HEK293 (cell line): ENCODE data around the gene PPP1R1B.
A peak's percentile ranks its signal among the peaks of the same experiment; 100 is the strongest.
"Not testable (repeated sequence)": the region's sequence is repeated elsewhere in the genome, so short reads cannot be mapped to it uniquely, and the experiment has no call there.

Experiments used
- CTCF ChIA-PET: fragments of 350-600 bp; formaldehyde crosslinking; extraction: SDS; loops from one replicate; lab custom pipeline; 2021; ENCODE audit warnings: antibody characterized with exemption; lab: Yijun Ruan, JAX
- POLR2A ChIA-PET: fragments of 300-600 bp; formaldehyde crosslinking; extraction: SDS; loops from one replicate; lab custom pipeline; 2020; ENCODE audit warnings: antibody characterized with exemption, inconsistent platforms; lab: Yijun Ruan, JAX
- H3K27ac ChIP-seq: fragments of 200-500 bp; sonication (Bioruptor generic); 2 replicates; pipeline ENCODE4 v1.5.1; 2014; ENCODE audit warnings: low read depth, low read length, control low read depth, inconsistent platforms; ENCODE audit errors: extremely low read depth
- H3K36me3 ChIP-seq, 2 experiments: fragments of 200-500 bp in 1 of 2; sonication (Bioruptor generic) in 1 of 2; 1 replicate in 1 of 2; 2 replicates in 1 of 2; pipeline ENCODE4 v1.5.1; 2014 to 2017; ENCODE audit warnings: inconsistent platforms in 2 of 2, low read length in 2 of 2; ENCODE audit not compliant: control insufficient read depth in 2 of 2, insufficient read depth in 1 of 2
- H3K4me1 ChIP-seq: fragments of 200-500 bp; sonication (Bioruptor generic); 2 replicates; pipeline ENCODE4 v1.5.1; 2014; ENCODE audit warnings: mild to moderate bottlenecking, low read length, inconsistent platforms; ENCODE audit not compliant: control insufficient read depth, insufficient read depth
- H3K4me3 ChIP-seq: 2 replicates; pipeline ENCODE4 v1.5.1; 2011; ENCODE audit warnings: low read depth, mild to moderate bottlenecking, control low read depth, low read length, moderate library complexity
- H3K9me3 ChIP-seq: fragments of 200-500 bp; sonication (Bioruptor generic); 2 replicates; pipeline ENCODE4 v1.5.1; 2014; ENCODE audit warnings: low read depth, low read length, inconsistent platforms; ENCODE audit not compliant: control insufficient read depth, insufficient read depth
- SP2 ChIP-seq: fragments of 450-650 bp; formaldehyde crosslinking; IDR thresholded peaks from 2 replicates; pipeline ENCODE4 v1.5.1; 2016; ENCODE audit warnings: missing biosample characterization, missing genetic modification characterization
- SP3 ChIP-seq: fragments of 450-650 bp; formaldehyde crosslinking; IDR thresholded peaks from 2 replicates; pipeline ENCODE4 v1.5.1; 2016; ENCODE audit warnings: missing biosample characterization, missing genetic modification characterization
- TSHZ1 ChIP-seq: fragments of 450-650 bp; formaldehyde crosslinking; IDR thresholded peaks from 2 replicates; pipeline ENCODE4 v1.5.1; 2016; ENCODE audit warnings: missing biosample characterization, missing genetic modification characterization, borderline replicate concordance
- ZFP41 ChIP-seq: fragments of 450-650 bp; formaldehyde crosslinking; IDR thresholded peaks from 2 replicates; pipeline ENCODE4 v1.5.1; 2016; ENCODE audit warnings: missing biosample characterization, missing genetic modification characterization, borderline replicate concordance
- ZNF146 ChIP-seq: fragments of 450-650 bp; formaldehyde crosslinking; IDR thresholded peaks from 2 replicates; pipeline ENCODE4 v1.5.1; 2016; ENCODE audit warnings: missing biosample characterization, missing genetic modification characterization
- ZNF223 ChIP-seq: fragments of 450-650 bp; formaldehyde crosslinking; IDR thresholded peaks from 2 replicates; pipeline ENCODE4 v1.5.1; 2016; ENCODE audit warnings: missing biosample characterization, missing genetic modification characterization
- ZNF398 ChIP-seq: fragments of 450-650 bp; formaldehyde crosslinking; IDR thresholded peaks from 2 replicates; pipeline ENCODE4 v1.5.1; 2017; ENCODE audit warnings: missing biosample characterization, missing genetic modification characterization
- ZNF48 ChIP-seq: fragments of 450-650 bp; formaldehyde crosslinking; IDR thresholded peaks from 2 replicates; pipeline ENCODE4 v1.5.1; 2016; ENCODE audit warnings: missing biosample characterization, missing genetic modification characterization
- ZNF571 ChIP-seq: fragments of 450-650 bp; formaldehyde crosslinking; IDR thresholded peaks from 2 replicates; pipeline ENCODE4 v1.5.0; 2017; ENCODE audit warnings: missing biosample characterization, missing genetic modification characterization
- ZNF626 ChIP-seq: fragments of 450-650 bp; sonication (Bioruptor Pico); formaldehyde crosslinking; IDR thresholded peaks from 2 replicates; pipeline ENCODE4 v1.5.1; 2018; ENCODE audit warnings: missing biosample characterization, missing genetic modification characterization, inconsistent platforms
- TF ChIP-seq, protein P1 (sequence below): fragments of 450-650 bp; formaldehyde crosslinking; IDR thresholded peaks from 2 replicates; pipeline ENCODE4 v1.5.1; 2016; ENCODE audit warnings: missing biosample characterization, missing genetic modification characterization
- TF ChIP-seq, protein P2 (sequence below): IDR thresholded peaks from 2 replicates; pipeline ENCODE4 v1.6.1; 2011; ENCODE audit warnings: mild to moderate bottlenecking, low read depth, low read length, borderline replicate concordance

Gene PPP1R1B

GRCh38 chr17:39581759-39582085, 45.0 kb upstream of the PPP1R1B start (continued):
- no peak for TF ChIP-seq ZNF223 (tag by site-specific recombination)

DNA sequence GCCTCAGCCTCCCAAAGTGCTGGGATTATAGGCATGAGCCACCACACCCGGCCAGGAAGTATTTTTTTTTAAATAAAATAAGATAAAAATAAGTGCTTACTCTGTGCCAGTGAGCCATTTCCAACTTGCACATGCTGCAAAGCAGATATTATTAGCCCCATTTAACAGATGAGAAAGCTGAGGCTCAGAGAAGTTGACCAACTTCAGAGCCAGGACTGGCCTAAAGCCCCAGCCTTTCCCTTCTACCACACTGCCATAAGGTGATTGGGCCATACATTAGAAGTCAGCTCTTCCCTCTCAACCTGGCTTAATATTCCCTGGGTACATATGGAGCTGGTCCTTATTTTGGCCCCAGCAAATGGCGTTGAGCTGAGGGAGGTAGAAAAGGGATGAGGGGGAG, 44.1 kb upstream of the PPP1R1B start:
- TF ChIP-seq, protein P1, sequence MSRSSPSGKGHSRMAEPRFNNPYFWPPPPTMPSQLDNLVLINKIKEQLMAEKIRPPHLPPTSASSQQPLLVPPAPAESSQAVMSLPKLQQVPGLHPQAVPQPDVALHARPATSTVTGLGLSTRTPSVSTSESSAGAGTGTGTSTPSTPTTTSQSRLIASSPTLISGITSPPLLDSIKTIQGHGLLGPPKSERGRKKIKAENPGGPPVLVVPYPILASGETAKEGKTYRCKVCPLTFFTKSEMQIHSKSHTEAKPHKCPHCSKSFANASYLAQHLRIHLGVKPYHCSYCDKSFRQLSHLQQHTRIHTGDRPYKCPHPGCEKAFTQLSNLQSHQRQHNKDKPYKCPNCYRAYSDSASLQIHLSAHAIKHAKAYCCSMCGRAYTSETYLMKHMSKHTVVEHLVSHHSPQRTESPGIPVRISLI (tag by site-specific recombination), result no peak
- TF ChIP-seq ZFP41 (tag by site-specific recombination) (no peak), ZNF48 (tag by site-specific recombination) (no peak), SP3 (tag by site-specific recombination) (no peak), TSHZ1 (tag by site-specific recombination) (no peak), ZNF571 (tag by site-specific recombination) (no peak), SP2 (tag by site-specific recombination) (no peak), ZNF626 (tag by site-specific recombination) (no peak)
- TF ChIP-seq, protein P2, sequence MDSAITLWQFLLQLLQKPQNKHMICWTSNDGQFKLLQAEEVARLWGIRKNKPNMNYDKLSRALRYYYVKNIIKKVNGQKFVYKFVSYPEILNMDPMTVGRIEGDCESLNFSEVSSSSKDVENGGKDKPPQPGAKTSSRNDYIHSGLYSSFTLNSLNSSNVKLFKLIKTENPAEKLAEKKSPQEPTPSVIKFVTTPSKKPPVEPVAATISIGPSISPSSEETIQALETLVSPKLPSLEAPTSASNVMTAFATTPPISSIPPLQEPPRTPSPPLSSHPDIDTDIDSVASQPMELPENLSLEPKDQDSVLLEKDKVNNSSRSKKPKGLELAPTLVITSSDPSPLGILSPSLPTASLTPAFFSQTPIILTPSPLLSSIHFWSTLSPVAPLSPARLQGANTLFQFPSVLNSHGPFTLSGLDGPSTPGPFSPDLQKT, result no peak
- H3K4me1 ChIP-seq, result no peaks in the 10 kb centered on the region
- H3K36me3 ChIP-seq, result no peaks in the 10 kb centered on the region
- CTCF ChIA-PET, result interaction anchor here (0.7 to 2.3 kb wide), 2 partner anchors 34 to 40 kb away, joined by 3 to 24 read pairs; no protein-coding TSS in a partner anchor
- H3K27ac ChIP-seq, result no peak overlapping the region
- H3K9me3 ChIP-seq, result no peaks in the 10 kb centered on the region
- H3K4me3 ChIP-seq, result no peak overlapping the region
- POLR2A ChIA-PET, result interaction anchor here (0.7 to 2.1 kb wide), 2 partner anchors 9 to 41 kb away, joined by 6 to 9 read pairs; no protein-coding TSS in a partner anchor

GRCh38 chr17:39590180-39590579, 36.6 kb upstream of the PPP1R1B start:
- H3K9me3 ChIP-seq, POLR2A ChIA-PET, H3K36me3 ChIP-seq, H3K27ac ChIP-seq, H3K4me1 ChIP-seq, H3K4me3 ChIP-seq: not testable (repeated sequence)
- CTCF ChIA-PET, result interaction anchor here (0.6 kb wide), 1 partner anchor 222 kb away, joined by 3 read pairs; no protein-coding TSS in a partner anchor
- TF ChIP-seq ZNF398, result peak; percentile 57
- peak; percentile 39; the same call in 1 of the 2 replicates for TF ChIP-seq ZNF146
